Common myeloid progenitor, CD34-positive (primary cell): Measurements from ENCODE around the gene FZD10.

Experiments
- CTCF ChIA-PET: fragments of 350-600 bp; sonication (Branson Sonifier 250); formaldehyde crosslinking; loops from one replicate; lab custom pipeline; 2021; ENCODE audit warnings: antibody characterized with exemption; lab: Charles Lee
- POLR2A ChIA-PET: fragments of 350-600 bp; sonication (Branson Sonifier 250); formaldehyde crosslinking; loops from one replicate; lab custom pipeline; 2021; ENCODE audit warnings: antibody characterized with exemption; lab: Charles Lee
- DNase-seq, 3 donors: peaks; one replicate each; pipeline versions ENCODE4 v3.0.0 to v3.0.0-alpha.2; 2013
- H3K27ac ChIP-seq, 2 experiments: 1 replicate in 1 of 2; 2 replicates in 1 of 2; pipeline ENCODE4 v1.7.0; 2013; ENCODE audit warnings: inconsistent platforms in 2 of 2, low read length in 2 of 2, mild to moderate bottlenecking in 2 of 2, low read depth in 1 of 2, moderate library complexity in 1 of 2; ENCODE audit not compliant: severe bottlenecking in 2 of 2, insufficient read depth in 1 of 2, poor library complexity in 1 of 2
- H3K27me3 ChIP-seq, 5 experiments: replicated peaks in 2 of 5; 1 replicate in 3 of 5; 2 replicates in 2 of 5; pipeline versions ENCODE4 v1.6.1 to v1.7.0; 2013; ENCODE audit warnings: low read length in 4 of 5, mild to moderate bottlenecking in 2 of 5, moderate library complexity in 2 of 5, inconsistent platforms in 1 of 5; ENCODE audit not compliant: insufficient read depth in 5 of 5, control insufficient read depth in 4 of 5
- H3K36me3 ChIP-seq, 4 experiments: 1 replicate in 2 of 4; 2 replicates in 2 of 4; pipeline versions ENCODE4 v1.6.1 to v1.7.0; 2013; ENCODE audit warnings: low read length in 3 of 4, control low read depth in 1 of 4, mild to moderate bottlenecking in 1 of 4; ENCODE audit not compliant: control insufficient read depth in 4 of 4, insufficient read depth in 4 of 4
- H3K4me1 ChIP-seq, 4 experiments: 1 replicate in 3 of 4; 2 replicates in 1 of 4; pipeline versions ENCODE4 v1.6.1 to v1.7.1; 2013; ENCODE audit warnings: low read length in 3 of 4, mild to moderate bottlenecking in 3 of 4, control low read depth in 1 of 4, inconsistent platforms in 1 of 4, moderate library complexity in 1 of 4; ENCODE audit not compliant: control insufficient read depth in 4 of 4, insufficient read depth in 4 of 4; ENCODE audit errors: control extremely low read depth in 1 of 4
- H3K4me3 ChIP-seq, 7 experiments: 1 replicate in 4 of 7; 2 replicates in 3 of 7; pipeline versions ENCODE4 v1.5.1 to v1.7.0; 2013; ENCODE audit warnings: mild to moderate bottlenecking in 7 of 7, low read length in 6 of 7, moderate library complexity in 6 of 7, inconsistent platforms in 2 of 7, low read depth in 2 of 7, control low read depth in 1 of 7; ENCODE audit not compliant: insufficient read depth in 4 of 7, control insufficient read depth in 1 of 7; ENCODE audit errors: extremely low read depth in 1 of 7
- H3K9me3 ChIP-seq, 5 experiments: 1 replicate in 4 of 5; 2 replicates in 1 of 5; pipeline versions ENCODE4 v1.6.1 to v1.7.1; 2013; ENCODE audit warnings: low read length in 4 of 5, mild to moderate bottlenecking in 2 of 5, inconsistent platforms in 1 of 5, low read depth in 1 of 5, moderate library complexity in 1 of 5; ENCODE audit not compliant: control insufficient read depth in 4 of 5, insufficient read depth in 2 of 5; ENCODE audit errors: control extremely low read depth in 1 of 5
- WGBS: methylation state at CpG from one replicate; pipeline ENCODE4 v1.1.5; 2013; ENCODE audit not compliant: insufficient coverage; 5-methylcytosine and 5-hydroxymethylcytosine counted together

Gene FZD10

GRCh38 chr12:130166306-130166705 is 4.0 kb downstream of the FZD10 start:
- DNase-seq, result no peak
- Histone ChIP-seq H3K4me1 (peaks cover 0 to 19% (median 6%) of the 10 kb centered on the region in 4 experiments), H3K9me3 (peaks cover 0 to 6% (median 0%) of the 10 kb centered on the region in 5 experiments), H3K4me3 (no peak overlapping the region), H3K36me3 (no peaks in the 10 kb centered on the region), H3K27me3 (peaks cover 9 to 96% (median 48%) of the 10 kb centered on the region in 5 experiments), H3K27ac (no peak overlapping the region)
- ChIA-PET POLR2A (no interaction called here), CTCF (no interaction called here)
- 100% methylated on average over 2 of the region's 2 CpGs for whole genome bisulfite sequencing

GRCh38 chr12:130167537-130167936 is 5.3 kb downstream of the FZD10 start:
- no peak overlapping the region for H3K27ac ChIP-seq
- no CpG with 5 or more reads among the region's 1 CpG for WGBS
- H3K36me3 ChIP-seq, result no peaks in the 10 kb centered on the region
- POLR2A ChIA-PET, result no interaction called here
- H3K9me3 ChIP-seq, result peaks cover 0 to 9% (median 3%) of the 10 kb centered on the region in 5 experiments
- peaks cover 9 to 96% (median 48%) of the 10 kb centered on the region in 5 experiments for H3K27me3 ChIP-seq
- H3K4me3 ChIP-seq, result no peak overlapping the region
- DNase-seq, result no peak
- peaks cover 0 to 13% (median 2%) of the 10 kb centered on the region in 4 experiments for H3K4me1 ChIP-seq
- CTCF ChIA-PET, result no interaction called here

GRCh38 chr12:130169256-130169655 is 7.0 kb downstream of the FZD10 start:
- no peak overlapping the region for H3K4me3 ChIP-seq
- no peaks in the 10 kb centered on the region for H3K36me3 ChIP-seq
- POLR2A ChIA-PET, result no interaction called here
- DNase-seq, result no peak
- 13% methylated on average over 6 of the region's 6 CpGs for WGBS
- H3K4me1 ChIP-seq, result peaks cover 0 to 5% (median 2%) of the 10 kb centered on the region in 4 experiments
- peaks cover 9 to 87% (median 40%) of the 10 kb centered on the region in 5 experiments for H3K27me3 ChIP-seq
- CTCF ChIA-PET, result no interaction called here
- no peak overlapping the region for H3K27ac ChIP-seq
- peaks cover 0 to 4% (median 0%) of the 10 kb centered on the region in 5 experiments for H3K9me3 ChIP-seq

GRCh38 chr12:130169924-130170323 is 7.7 kb downstream of the FZD10 start:
- Histone ChIP-seq H3K4me3 (no peak overlapping the region), H3K9me3 (peaks cover 0 to 4% (median 0%) of the 10 kb centered on the region in 5 experiments), H3K4me1 (peaks cover 0 to 5% (median 2%) of the 10 kb centered on the region in 4 experiments), H3K36me3 (no peaks in the 10 kb centered on the region), H3K27ac (no peak overlapping the region), H3K27me3 (peaks cover 7 to 80% (median 36%) of the 10 kb centered on the region in 5 experiments)
- 100% methylated on average over 1 of the region's 6 CpGs for WGBS
- no peak for DNase-seq
- POLR2A ChIA-PET, result no interaction called here
- CTCF ChIA-PET, result no interaction called here

- Histone ChIP-seq H3K36me3 (no peaks in the 10 kb centered on the region), H3K4me3 (no peak overlapping the region), H3K27ac (no peak overlapping the region), H3K9me3 (peaks cover 0 to 4% (median 0%) of the 10 kb centered on the region in 5 experiments), H3K27me3 (peaks cover 7 to 74% (median 33%) of the 10 kb centered on the region in 5 experiments), H3K4me1 (peaks cover 0 to 5% (median 2%) of the 10 kb centered on the region in 4 experiments)
- ChIA-PET CTCF (no interaction called here), POLR2A (no interaction called here)
- DNase-seq, result no peak
- WGBS, result 71% methylated on average over 9 of the region's 11 CpGs
These were observed 8.3 kb downstream of the FZD10 start for GRCh38 chr12:130170611-130171010.

GRCh38 chr12:130177635-130178242 is 15.5 kb downstream of the FZD10 start:
- POLR2A ChIA-PET, result no interaction called here
- Histone ChIP-seq H3K27me3 (peaks cover 0 to 36% (median 7%) of the 10 kb centered on the region in 5 experiments), H3K4me3 (no peak overlapping the region), H3K9me3 (peaks cover 0 to 14% (median 6%) of the 10 kb centered on the region in 5 experiments), H3K27ac (no peak overlapping the region), H3K4me1 (no peaks in the 10 kb centered on the region), H3K36me3 (no peaks in the 10 kb centered on the region)
- WGBS, result 11% methylated on average over 11 of the region's 14 CpGs
- CTCF ChIA-PET, result no interaction called here
- no peak for DNase-seq

GRCh38 chr12:130178282-130178681 is 16.0 kb downstream of the FZD10 start:
- no peak overlapping the region for H3K4me3 ChIP-seq
- ChIA-PET POLR2A (no interaction called here), CTCF (no interaction called here)
- H3K4me1 ChIP-seq, result no peaks in the 10 kb centered on the region
- WGBS, result 54% methylated on average over 4 of the region's 7 CpGs
- H3K36me3 ChIP-seq, result no peaks in the 10 kb centered on the region
- peaks cover 0 to 30% (median 9%) of the 10 kb centered on the region in 5 experiments for H3K27me3 ChIP-seq
- no peak for DNase-seq
- no peak overlapping the region for H3K27ac ChIP-seq
- H3K9me3 ChIP-seq, result peaks cover 0 to 14% (median 6%) of the 10 kb centered on the region in 5 experiments
